Inflammatory macrophage treated with lipopolysaccharide for 4 hours (primary cell): ENCODE results near the gene MXI1.
"Not testable (repeated sequence)": the region's sequence is repeated elsewhere in the genome, so short reads cannot be mapped to it uniquely, and the experiment has no call there.

Experiments used
- DNase-seq: peaks from one replicate; pipeline ENCODE4 v3.0.0-alpha.2; 2020

Gene MXI1

DNA sequence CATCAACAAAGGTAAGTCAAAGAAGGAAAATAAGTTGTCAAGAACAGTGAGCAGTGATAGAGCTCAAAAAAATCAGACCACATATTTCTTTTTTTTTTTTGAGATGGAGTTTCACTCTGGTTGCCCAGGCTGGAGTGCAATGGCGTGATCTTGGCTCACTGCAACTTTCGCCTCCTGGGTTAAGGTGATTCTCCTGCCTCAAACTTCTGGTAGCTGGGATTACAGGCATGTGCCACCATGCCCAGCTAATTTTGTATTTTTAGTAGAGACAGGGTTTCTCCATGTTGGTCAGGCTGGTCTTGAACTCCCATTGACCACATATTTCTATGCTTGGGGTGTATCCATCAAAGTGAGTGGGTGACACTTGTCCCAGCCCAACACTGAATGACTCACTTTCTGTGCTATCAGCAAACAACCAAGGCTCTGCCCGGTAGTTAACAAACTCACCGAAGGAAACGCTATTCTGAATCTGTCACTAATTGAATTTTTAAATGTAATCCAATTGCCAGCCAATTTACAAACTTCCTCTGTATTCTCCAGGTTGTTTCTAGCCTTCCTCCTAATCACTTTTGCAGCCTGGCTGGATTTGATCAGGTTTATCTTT lies 116.9 kb downstream of the MXI1 start:
- DNase-seq = peak; percentile 71

GRCh38 chr10:110324805-110325280 lies 117.4 kb downstream of the MXI1 start:
- DNase-seq = peak; percentile 90

- DNase-seq = peak; percentile 75
Observed at GRCh38 chr10:110326351-110327032, 119.1 kb downstream of the MXI1 start.

GRCh38 chr10:110327262-110327914 lies 120.0 kb downstream of the MXI1 start:
- DNase-seq = peak; percentile 15

GRCh38 chr10:110330675-110331074 lies 123.3 kb downstream of the MXI1 start:
- DNase-seq = no peak

- DNase-seq = not testable (repeated sequence)
Observed at GRCh38 chr10:110331226-110331795, 123.9 kb downstream of the MXI1 start.

DNA sequence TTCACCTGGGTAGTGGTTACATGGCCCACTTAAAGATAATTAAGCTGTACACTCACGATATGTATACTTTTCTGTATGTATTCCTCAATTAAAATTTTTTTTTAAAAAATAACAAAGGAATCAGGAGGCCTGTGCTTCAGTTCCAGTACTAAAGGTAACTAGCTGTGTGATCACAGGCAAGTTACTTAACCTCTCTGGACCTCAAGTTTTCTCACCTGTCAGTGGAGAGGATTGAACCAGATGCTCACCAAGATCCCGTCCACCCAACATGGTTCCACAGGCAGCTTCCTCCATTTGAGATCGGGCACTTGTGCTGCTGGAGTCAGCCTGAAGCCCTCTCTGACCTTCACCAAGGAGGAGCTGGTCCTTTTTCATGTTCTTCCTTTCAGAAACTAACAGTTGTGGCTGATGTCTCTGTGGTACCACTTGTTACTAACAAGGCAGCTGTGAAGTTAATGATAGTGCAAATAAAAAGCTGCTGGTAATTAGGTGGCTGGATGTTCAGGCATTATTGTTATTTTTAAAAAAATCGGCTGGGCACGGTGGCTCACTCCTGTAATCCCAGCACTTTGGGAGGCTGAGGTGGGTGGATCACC lies 126.8 kb downstream of the MXI1 start:
- no peak for DNase-seq

GRCh38 chr10:110335314-110336064 lies 128.1 kb downstream of the MXI1 start:
- DNase-seq = peak; percentile 37

DNA sequence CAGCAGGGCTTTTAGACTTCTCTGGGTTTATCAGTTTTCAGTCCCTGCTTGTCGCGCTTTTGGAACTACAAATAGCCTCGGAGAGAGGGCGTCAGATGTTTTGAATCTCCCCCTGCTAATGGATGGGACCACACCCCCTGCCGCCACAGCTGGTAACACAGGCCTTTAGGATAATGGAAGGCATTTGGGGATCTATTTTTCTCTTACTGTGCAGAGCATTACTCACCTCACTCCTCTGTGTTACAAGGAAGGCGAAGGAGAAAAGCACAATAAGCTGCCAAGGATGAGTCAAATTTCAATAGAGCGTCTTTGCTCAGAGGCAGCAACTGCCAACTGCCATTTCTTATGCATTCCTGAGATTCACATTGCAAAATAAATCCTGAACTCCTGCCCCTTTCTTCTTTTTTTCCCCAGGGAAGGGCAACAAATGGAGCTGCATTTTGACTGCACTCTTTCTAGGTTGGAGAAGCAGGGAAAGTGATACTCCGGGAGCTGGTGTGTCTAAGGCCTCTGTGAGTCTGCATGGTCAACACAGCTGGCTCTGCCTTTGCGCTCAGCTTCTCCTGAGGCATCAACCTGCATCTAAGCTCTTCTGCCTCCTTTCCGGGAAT lies 128.8 kb downstream of the MXI1 start:
- DNase-seq = no peak
